Right atrium auricular region (tissue), 2 donors: ENCODE results near the gene OR4S2. TPM values are rescaled to one million over a fixed set of nuclear protein-coding genes. Genes with fewer than 3 reads are reported as not detected.

Experiments used
- DNase-seq: peaks from one replicate; pipeline ENCODE4 v3.0.0-alpha.2; 2019; ENCODE audit warnings: low spot score
- H3K27ac ChIP-seq, 2 donors: fragments of 200-600 bp; sonication (generic); 1 replicate in 1 of 2; 2 replicates in 1 of 2; pipeline ENCODE4 v1.5.1; 2016 to 2019
- H3K27me3 ChIP-seq, 2 donors: fragments of 200-600 bp; sonication (generic); one replicate each; pipeline versions ENCODE4 v1.5.1 to v1.6.0; 2017 to 2019
- H3K36me3 ChIP-seq: fragments of 200-600 bp; sonication (generic); one replicate; pipeline ENCODE4 v1.5.1; 2016
- H3K4me1 ChIP-seq, 2 donors: fragments of 200-600 bp; sonication (generic); one replicate each; pipeline versions ENCODE4 v1.5.1 to v1.6.0; 2017 to 2019
- H3K4me3 ChIP-seq, 2 donors: fragments of 200-600 bp; sonication (generic); 1 replicate in 1 of 2; 2 replicates in 1 of 2; pipeline ENCODE4 v1.5.1; 2017 to 2019; ENCODE audit warnings: mild to moderate bottlenecking in 1 of 2, moderate library complexity in 1 of 2
- H3K9me3 ChIP-seq, 2 donors: fragments of 200-600 bp; sonication (generic); one replicate each; pipeline ENCODE4 v1.5.1; 2019
- CTCF ChIP-seq, 2 donors: fragments of 200-600 bp; sonication (generic); IDR thresholded peaks; one replicate each; pipeline ENCODE4 v1.5.1; 2019; ENCODE audit warnings: antibody characterized with exemption in 2 of 2
- total RNA-seq, 2 donors: library from RNA; depleted of rRNA; stranded (reverse); fragments of >200 nt; gene quantifications; one replicate each; pipeline ENCODE4 v1.1.0, GENCODE V29; 2016

Gene OR4S2
- not detected for total RNA-seq

DNA sequence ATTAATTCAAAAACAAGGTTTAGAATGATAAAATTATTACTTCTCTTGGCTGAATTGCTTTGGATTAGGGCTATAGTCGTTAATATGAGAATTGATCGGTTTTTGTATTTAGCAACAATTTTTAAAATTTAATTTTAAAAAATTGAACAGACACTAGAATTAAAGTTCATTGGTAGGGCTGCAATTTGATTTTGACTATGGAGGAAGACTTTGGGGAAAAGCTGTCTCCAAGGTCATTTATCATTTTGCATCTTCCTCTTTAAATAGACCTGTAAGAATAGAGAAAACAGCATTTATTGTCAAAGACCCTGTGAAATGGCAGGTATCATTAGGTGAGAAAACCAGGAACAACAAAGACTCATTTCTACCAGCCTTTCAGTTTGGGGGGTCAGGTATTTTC lies at the start of gene OR4S2:
TSS of gene OR4S2 (plus strand) at position 301 of the 400 bp plus-strand sequence. CDS start 2,577 bp downstream, outside the sequence.
- Histone ChIP-seq H3K27me3 (no peaks in the 10 kb centered on the region), H3K27ac (no peak within 1 kb of the TSS), H3K9me3 (no peaks in the 10 kb centered on the region), H3K4me3 (no peak within 1 kb of the TSS), H3K36me3 (no peaks in the 10 kb centered on the region), H3K4me1 (no peaks in the 10 kb centered on the region)
- no peak for TF ChIP-seq CTCF (IDR thresholded peaks at IDR 0.05)
- DNase-seq = no peak

DNA sequence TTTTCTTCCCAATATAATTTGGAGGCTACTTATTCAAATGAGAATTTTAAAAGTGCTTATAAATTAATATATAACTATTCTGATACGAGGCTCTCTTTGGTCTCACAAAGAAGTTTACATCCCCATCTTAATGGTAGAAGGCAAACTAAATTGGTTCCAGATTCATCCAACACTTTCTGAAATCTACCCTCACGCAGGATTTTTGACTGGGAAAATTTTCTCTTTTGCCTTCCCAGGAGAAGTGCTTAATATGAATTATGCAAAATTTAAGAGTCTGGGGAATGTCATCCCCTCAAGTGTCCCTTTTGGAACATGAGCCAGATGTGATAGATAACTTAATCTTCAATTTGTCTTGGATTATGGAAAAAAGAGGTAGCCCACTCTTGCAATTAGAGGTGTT lies 40.6 kb upstream of the OR4S2 start, which contains the start of gene OR4C11:
TSS of gene OR4C11 (minus strand) at position 101 of the 400 bp plus-strand sequence. CDS start 3,272 bp downstream, outside the sequence.
- no peaks in the 10 kb centered on the region for H3K9me3 ChIP-seq
- no peak within 1 kb of the TSS for H3K4me3 ChIP-seq
- H3K36me3 ChIP-seq = no peaks in the 10 kb centered on the region
- H3K4me1 ChIP-seq = no peaks in the 10 kb centered on the region
- no peaks in the 10 kb centered on the region for H3K27me3 ChIP-seq
- no peak for TF ChIP-seq CTCF (IDR thresholded peaks at IDR 0.05)
- H3K27ac ChIP-seq = no peak within 1 kb of the TSS
- no peak for DNase-seq

- no peaks in the 10 kb centered on the region for H3K4me1 ChIP-seq
- H3K27ac ChIP-seq = no peak overlapping the region
- H3K4me3 ChIP-seq = no peak overlapping the region
- no peaks in the 10 kb centered on the region for H3K27me3 ChIP-seq
- TF ChIP-seq CTCF (IDR thresholded peaks at IDR 0.05) = no peak
- H3K36me3 ChIP-seq = no peaks in the 10 kb centered on the region
- peaks cover 0 to 19% of the 10 kb centered on the region in 2 donors for H3K9me3 ChIP-seq
- no peak for DNase-seq
These were observed 23.6 kb upstream of the OR4S2 start for GRCh38 chr11:55624531-55624930.

DNA sequence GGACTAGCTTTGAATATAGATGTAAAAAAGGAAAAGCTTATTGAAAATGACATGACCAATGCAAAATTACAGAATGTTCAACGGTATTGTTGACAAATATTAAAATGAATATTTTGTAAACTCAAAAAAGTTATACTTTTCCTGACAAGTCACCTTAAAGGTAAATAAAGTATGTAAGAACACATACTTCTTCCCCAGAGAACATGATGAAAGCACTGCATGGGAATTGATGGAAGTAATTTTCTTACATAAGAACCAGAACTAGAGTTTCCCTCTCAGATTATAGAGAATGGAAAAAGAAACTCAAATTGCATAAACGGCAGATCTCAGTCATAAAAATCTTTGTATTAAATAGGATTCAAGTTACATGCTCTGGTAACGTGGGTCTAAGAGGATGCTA lies 13.3 kb upstream of the OR4S2 start, which contains the start of gene OR4P4:
TSS of gene OR4P4 (plus strand) at position 301 of the 400 bp plus-strand sequence.
- no peak for DNase-seq
- H3K27ac ChIP-seq = no peak within 1 kb of the TSS
- no peak for TF ChIP-seq CTCF (IDR thresholded peaks at IDR 0.05)

GRCh38 chr11:55652560-55652959 lies 4.4 kb downstream of the OR4S2 start:
- H3K27me3 ChIP-seq = no peaks in the 10 kb centered on the region
- H3K4me3 ChIP-seq = no peak overlapping the region
- H3K36me3 ChIP-seq = no peaks in the 10 kb centered on the region
- no peaks in the 10 kb centered on the region for H3K9me3 ChIP-seq
- H3K4me1 ChIP-seq = no peaks in the 10 kb centered on the region
- TF ChIP-seq CTCF (IDR thresholded peaks at IDR 0.05) = no peak
- no peak for DNase-seq
- H3K27ac ChIP-seq = no peak overlapping the region

More for the DNA sequence above, 13.3 kb upstream of the OR4S2 start, which contains the start of gene OR4P4:
- H3K4me1 ChIP-seq = no peaks in the 10 kb centered on the region
- H3K4me3 ChIP-seq = no peak within 1 kb of the TSS
- H3K36me3 ChIP-seq = no peaks in the 10 kb centered on the region
- no peaks in the 10 kb centered on the region for H3K27me3 ChIP-seq
- H3K9me3 ChIP-seq = no peaks in the 10 kb centered on the region

- Histone ChIP-seq H3K4me1 (no peaks in the 10 kb centered on the region), H3K27me3 (no peaks in the 10 kb centered on the region), H3K4me3 (no peak overlapping the region), H3K36me3 (no peaks in the 10 kb centered on the region), H3K27ac (no peak overlapping the region), H3K9me3 (no peaks in the 10 kb centered on the region)
- TF ChIP-seq CTCF (IDR thresholded peaks at IDR 0.05) = no peak
- DNase-seq = no peak
These were observed 7.0 kb downstream of the OR4S2 start for GRCh38 chr11:55655096-55655495.
